ENCODE results near the gene KIF15.
"Not testable (repeated sequence)": the region's sequence is repeated elsewhere in the genome, so short reads cannot be mapped to it uniquely, and the experiment has no call there.

The KIF15 gene, protein sequence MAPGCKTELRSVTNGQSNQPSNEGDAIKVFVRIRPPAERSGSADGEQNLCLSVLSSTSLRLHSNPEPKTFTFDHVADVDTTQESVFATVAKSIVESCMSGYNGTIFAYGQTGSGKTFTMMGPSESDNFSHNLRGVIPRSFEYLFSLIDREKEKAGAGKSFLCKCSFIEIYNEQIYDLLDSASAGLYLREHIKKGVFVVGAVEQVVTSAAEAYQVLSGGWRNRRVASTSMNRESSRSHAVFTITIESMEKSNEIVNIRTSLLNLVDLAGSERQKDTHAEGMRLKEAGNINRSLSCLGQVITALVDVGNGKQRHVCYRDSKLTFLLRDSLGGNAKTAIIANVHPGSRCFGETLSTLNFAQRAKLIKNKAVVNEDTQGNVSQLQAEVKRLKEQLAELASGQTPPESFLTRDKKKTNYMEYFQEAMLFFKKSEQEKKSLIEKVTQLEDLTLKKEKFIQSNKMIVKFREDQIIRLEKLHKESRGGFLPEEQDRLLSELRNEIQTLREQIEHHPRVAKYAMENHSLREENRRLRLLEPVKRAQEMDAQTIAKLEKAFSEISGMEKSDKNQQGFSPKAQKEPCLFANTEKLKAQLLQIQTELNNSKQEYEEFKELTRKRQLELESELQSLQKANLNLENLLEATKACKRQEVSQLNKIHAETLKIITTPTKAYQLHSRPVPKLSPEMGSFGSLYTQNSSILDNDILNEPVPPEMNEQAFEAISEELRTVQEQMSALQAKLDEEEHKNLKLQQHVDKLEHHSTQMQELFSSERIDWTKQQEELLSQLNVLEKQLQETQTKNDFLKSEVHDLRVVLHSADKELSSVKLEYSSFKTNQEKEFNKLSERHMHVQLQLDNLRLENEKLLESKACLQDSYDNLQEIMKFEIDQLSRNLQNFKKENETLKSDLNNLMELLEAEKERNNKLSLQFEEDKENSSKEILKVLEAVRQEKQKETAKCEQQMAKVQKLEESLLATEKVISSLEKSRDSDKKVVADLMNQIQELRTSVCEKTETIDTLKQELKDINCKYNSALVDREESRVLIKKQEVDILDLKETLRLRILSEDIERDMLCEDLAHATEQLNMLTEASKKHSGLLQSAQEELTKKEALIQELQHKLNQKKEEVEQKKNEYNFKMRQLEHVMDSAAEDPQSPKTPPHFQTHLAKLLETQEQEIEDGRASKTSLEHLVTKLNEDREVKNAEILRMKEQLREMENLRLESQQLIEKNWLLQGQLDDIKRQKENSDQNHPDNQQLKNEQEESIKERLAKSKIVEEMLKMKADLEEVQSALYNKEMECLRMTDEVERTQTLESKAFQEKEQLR (N-terminal part only)

DNA sequence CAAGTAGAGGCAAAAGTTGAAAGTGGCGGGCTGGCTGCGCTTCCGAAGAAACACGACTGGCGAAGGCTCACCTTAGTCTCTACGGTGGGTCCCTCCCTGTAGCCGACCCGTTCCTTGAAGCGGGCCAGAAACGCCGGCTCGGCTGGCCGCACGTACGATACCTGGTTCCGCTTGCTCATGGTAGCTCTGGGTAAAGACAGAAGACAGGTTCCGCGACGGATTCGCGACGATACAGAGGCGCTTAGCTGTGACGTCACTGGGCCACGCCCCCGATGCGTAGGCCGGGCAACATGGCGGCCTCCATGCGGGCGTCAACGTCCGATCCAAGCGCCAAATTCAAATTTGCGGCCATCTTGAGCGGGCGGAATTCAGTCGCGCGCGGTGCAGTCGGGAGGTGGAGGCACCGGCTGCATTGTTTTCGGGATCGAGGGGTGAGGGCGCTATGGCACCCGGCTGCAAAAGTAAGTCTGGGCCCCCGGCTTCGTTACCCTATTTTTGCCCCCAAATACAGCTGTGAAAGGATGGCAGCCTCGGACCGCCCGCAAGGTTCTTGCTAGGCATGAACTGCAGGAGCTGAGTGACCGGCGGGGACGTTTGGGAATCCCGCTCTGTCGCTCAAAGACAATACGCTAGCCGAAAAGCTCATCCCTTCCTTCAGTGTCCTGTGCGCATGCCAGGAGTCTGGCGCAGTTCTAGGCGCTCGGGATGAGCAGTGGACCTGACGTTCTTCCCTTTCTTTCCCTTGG lies at the start of gene KIF15, which contains the start of gene KIAA1143:
Gene KIF15 (plus strand): TSS at position 371 of the 746 bp plus-strand sequence. CDS start 72 bp downstream, at position 443.
Gene KIAA1143 (minus strand): TSS at position 196 of the 746 bp plus-strand sequence. CDS start 17 bp downstream, at position 179.
- peak; percentile 99 for DNase-seq

DNA sequence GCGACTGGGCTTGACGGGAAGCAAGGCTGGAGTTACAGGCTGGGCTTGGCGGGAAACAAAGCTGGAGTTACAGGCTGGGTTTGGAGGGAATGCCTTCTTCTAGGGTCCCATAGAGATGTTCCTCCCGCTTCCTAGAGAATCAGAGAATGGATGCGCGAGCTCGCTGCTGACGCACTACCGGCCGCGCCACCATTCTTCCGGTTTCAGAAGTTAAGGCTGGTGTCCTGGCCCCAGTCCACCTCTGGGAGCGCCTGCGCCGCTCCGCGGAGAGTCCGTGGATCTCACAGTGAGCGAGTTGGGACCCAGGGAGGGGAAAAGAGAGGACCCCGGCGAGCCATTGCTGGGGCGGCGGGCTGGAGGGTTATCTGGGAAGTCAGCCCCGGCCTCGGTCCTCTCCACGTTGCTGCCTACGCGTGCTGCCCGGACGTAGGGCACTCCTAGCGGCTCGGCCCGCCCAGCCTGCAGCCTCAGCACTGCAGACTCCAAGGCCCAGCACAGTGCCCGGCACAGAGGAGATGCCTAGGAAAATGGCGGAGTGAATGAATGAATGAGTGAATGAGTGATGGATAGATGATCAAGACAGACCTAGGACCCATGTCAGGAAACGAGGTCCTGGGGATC lies 49.0 kb upstream of the KIF15 start, which contains the start of gene ZNF502:
Gene ZNF502 (plus strand): TSS at position 206 of the 621 bp plus-strand sequence. CDS start 7,602 bp downstream, outside the sequence.
- DNase-seq = peak; percentile 54

DNA sequence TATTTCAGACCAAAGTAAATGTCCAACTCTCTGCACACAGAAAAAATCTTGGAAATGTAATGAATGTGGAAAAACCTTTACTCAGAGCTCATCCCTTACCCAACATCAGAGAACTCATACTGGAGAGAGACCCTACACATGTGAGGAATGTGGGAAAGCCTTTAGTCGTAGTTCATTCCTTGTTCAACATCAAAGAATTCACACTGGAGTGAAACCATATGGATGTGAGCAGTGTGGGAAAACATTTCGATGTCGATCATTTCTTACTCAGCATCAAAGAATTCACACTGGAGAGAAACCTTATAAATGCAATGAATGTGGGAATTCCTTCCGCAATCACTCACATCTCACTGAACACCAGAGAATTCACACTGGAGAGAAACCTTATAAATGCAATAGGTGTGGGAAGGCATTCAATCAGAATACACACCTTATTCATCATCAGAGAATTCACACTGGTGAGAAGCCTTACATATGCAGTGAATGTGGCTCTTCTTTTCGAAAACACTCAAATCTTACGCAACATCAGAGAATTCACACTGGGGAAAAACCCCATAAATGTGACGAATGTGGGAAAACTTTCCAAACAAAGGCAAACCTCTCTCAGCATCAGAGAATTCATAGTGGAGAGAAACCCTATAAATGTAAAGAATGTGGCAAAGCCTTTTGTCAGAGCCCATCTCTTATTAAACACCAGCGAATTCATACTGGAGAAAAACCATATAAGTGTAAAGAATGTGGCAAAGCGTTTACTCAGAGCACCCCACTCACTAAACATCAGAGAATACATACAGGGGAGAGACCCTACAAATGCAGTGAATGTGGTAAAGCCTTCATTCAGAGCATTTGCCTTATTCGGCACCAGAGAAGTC lies 40.1 kb upstream of the KIF15 start:
- no peak for DNase-seq

DNA sequence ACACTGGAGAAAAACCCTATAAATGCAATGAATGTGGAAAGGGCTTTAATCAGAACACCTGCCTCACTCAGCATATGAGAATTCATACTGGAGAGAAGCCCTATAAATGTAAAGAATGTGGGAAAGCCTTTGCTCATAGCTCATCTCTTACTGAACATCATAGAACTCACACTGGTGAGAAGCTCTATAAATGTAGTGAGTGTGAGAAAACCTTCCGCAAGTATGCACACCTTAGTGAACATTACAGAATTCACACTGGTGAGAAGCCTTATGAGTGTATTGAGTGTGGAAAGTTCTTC lies 39.5 kb upstream of the KIF15 start:
- no peak for DNase-seq

DNA sequence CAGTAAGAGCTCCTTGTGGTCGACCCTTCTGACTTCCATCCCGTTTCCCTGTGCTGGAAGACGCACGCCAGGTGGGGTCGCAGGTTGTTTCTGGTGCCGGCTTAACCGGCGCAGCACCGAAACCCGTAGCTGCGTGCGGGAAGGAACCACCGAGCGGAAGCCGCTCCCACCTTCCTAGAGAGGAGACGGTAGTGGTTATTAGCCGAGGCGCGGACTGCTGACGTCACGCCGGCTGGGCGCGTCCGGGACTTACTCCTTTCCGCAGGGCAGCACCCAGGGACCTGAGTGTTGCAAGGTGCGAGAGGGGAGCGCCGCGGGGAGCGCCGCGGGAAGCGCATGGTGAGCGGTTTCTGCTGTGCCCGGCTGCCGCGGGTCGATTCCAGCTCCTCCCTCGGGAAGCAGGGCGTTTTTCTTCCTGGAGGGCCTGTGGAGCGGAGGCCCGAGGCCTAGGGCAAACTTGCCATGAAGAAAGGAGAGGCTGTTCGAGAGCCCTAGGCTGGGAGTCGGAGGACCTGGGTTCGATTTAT lies 32.1 kb upstream of the KIF15 start, which contains the start of gene ZNF501:
Gene ZNF501 (plus strand): TSS at position 252 of the 527 bp plus-strand sequence. CDS start 4,787 bp downstream, outside the sequence.
- peak; percentile 82 for DNase-seq

DNA sequence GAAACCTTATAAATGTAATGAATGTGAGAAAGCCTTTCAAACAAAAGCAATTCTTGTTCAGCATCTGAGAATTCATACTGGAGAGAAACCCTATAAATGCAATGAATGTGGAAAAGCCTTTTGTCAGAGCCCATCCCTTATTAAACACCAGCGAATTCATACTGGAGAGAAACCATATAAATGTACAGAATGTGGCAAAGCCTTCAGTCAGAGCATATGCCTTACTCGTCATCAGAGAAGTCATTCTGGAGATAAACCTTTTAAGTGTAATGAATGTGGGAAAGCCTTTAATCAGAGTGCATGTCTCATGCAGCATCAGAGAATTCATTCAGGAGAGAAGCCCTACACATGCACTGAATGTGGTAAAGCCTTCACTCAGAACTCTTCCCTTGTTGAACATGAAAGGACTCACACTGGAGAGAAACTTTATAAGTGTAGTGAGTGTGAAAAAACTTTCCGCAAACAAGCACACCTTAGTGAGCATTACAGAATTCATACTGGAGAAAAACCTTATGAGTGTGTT lies 26.9 kb upstream of the KIF15 start:
- no peak for DNase-seq

DNA sequence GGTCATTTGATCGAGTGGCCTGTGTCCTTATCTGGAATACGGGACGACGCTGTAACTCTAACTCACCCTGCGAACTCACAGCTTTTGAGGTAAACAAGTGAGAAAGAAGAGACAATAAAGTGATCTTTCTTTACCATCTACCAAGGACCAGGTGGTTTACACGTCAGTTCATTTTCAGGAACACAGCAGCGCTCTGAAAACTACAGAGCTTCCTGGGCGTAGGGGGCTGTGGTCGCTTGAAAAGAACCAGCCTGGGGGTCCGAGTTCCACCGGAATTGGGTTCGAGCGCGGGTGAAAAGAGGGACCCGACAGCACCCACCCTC lies 532 bp upstream of the KIF15 start:
- no peak for DNase-seq

DNA sequence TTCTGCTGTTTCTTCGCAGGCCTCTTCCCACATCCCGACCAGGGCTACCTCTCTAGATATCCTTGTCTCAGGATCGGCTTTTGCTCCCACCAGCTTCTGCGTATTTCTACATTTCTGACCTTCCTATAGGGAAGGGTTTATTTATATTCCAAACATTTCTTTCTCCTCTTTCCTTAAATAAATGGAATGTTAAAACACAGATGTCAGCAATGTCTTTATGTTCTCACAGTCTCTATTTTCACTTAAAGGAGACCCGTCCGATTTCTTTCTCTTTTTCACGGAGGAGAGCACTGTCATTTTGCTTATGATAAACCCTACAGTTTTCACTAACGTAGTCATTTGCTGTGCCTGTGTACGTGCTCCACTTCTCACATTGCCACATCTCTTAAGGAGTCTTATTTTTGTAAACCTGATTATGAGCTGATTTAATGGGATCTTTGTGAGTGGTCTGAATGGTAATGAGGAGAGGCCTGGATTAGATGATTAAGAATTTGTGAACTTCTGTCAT lies 630 bp downstream of the KIF15 start:
- no peak for DNase-seq

DNA sequence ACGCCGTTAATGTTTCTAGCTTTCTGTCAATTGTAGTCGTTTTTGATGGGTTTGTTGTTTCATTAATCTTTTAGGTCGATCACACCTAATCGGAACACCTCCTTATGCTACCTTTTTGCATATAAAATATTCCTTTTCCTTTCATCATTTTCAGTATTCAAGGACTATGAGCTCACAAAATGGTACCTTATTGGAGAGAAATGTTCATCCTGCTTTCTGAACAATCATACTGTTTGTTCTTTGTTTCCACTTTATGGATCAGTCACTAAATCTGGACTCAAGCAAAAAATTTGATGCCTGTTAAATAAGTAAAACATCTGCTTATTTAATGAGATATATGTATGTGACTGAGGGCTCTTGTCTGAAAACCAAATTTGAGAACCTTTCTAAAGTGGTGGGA lies 1.1 kb downstream of the KIF15 start:
- no peak for DNase-seq

DNA sequence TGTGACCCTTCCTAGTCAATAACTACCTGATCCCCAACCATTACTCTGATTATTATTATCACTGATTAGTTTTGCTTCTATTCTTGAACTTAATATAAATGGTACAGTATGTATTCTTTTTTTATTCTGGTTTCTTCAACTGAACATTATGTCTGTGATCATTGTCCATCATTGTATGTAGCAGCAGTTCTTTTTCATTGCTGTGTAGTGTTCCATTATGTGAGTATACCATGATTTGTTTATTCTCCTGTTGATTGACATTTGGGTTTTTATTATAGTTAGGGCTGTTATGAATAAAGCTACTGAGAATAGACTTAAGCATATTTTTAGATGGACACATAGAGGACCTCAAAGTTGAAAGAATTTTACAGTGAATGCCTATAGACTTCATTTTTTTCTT lies 2.7 kb downstream of the KIF15 start:
- DNase-seq = no peak

DNA sequence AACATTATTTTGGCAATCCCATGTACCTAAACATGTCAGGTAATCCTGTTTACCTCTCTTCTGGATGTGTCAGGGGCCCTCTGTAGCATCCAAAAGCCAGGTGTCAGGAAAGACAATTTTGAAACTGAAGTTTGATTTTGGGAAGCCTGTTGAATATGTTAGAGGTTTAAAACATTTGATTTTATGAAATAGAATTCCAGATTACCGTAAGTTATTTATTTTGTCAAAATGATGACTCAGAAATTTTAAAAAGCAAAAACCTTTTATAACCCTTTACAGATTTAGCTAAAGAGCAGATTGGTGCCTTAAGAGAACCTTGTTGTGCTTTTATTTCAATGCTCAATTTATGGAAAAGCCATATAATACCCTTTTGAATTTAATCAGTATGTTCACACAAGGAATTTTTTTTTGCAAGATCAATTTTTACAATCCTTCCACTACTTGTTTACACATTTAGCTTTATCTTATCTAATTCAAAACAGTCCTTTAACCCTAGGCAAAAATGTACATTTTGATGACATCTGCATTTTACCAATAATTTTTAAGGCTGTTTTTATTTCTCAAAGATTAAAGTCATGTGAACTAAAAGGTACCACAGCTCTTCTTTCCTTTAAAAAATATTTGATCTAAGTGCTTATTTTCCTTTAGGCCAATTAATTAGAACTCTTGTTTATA lies 10.0 kb downstream of the KIF15 start:
- no peak for DNase-seq

DNA sequence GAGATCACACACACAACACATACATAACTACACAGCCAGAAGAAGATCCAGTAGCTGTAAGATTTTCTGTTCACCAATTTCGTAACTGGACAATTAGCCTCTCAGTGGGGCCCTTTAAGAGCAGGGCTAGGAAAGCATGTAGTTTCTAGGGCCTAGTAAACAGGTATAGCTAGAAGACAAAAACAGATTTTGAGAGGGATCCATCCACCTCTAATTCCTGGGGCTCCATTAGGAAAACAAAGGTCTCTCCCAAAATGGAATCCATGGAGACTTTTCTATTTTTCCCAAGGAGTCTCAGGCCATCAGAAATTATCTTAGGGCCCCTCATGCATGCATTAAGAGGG lies 10.5 kb downstream of the KIF15 start:
- DNase-seq = no peak

DNA sequence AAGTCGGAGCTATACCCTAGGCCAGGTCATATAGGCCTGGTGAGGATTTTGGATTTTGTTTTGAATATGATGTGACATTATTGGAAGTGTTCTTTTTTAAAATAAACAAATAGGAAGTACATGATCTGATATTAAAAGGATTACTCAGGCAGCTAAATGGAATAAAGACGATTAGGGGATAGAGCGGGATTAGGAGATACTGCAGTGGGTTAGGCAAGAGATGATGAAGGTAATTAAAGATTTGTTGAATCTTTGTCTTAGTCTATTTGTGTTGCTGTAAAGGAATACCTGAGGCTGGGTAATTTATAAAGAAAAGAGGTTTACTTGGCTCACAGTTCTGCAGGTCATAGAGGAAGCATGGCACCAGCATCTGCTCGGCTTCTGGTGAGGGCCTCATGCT lies 21.3 kb downstream of the KIF15 start:
- DNase-seq = no peak

DNA sequence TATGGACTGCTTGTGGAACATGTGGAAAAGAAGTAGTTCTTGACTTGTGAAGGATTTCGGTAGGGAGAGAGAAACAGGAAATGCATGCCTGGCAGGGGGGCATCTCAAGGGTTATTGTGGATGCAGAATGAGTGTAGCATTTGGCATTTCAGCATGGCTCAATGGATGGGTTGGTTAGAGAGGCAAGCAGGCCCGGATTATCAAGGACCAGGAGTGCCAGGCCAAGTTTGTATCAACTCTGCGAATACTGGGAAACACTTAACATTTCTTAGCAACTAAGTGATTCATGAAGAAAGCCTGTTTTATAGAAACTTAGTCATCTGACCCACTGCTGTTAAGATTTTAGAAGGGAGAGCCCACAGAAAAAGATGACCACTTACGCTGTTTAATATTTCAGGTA lies 33.6 kb downstream of the KIF15 start:
- DNase-seq = no peak

DNA sequence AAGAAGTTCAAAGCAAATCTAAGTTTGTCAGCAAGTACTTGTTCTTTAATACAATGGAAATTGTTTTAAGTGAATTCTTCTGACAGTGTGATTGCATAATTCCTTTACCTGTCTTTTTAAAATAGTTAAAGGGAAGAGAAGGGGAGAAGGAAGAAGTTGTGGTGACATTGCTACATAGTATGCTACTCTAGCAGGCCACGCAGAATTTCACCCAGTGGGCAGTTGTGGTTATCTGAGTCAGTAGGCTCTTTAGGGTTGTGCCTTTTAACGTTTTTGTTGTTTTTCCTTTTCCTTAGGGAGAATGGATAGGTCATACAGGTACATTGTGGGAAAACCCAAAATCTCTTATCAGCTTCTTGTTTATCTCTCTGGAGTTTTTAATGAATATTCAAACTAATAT lies 40.4 kb downstream of the KIF15 start:
- no peak for DNase-seq

DNA sequence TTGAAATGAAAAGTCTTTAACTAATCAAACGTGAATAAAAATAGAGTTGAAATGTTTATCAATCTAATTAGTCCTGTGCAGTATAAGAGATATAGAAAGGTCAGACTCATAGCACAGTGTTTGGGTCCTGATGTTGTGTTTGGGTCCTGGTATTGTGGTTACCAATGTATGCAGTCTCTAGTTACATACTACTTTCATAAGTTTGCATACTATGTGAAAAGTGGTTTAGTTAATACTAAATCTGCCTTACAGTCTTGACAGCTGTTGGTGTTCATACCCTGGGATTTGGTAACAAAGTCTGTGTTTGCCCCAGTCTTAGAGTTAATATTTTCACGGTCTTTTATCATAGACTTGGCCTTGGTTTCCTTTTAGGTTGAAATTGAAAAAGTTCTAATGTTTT lies 41.7 kb downstream of the KIF15 start:
- DNase-seq = no peak

DNA sequence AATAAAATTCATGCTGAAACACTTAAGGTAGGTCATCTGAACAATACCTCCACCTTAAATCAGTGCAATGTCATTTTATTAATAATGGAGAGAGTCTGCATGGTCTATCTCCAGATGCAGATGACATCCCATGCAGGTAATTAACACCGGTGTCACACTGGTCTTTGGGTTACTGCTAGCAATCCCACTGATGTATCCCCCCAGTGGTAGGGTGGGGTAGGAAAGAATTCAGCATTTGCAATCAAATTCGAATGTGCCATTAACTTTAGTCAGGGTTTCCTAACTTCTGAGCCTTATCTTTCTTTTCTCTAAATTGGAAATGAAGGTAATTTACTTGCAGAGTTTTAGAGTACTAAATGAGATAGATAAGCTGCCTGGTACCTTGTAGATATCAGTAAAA lies 44.4 kb downstream of the KIF15 start:
- DNase-seq = no peak

DNA sequence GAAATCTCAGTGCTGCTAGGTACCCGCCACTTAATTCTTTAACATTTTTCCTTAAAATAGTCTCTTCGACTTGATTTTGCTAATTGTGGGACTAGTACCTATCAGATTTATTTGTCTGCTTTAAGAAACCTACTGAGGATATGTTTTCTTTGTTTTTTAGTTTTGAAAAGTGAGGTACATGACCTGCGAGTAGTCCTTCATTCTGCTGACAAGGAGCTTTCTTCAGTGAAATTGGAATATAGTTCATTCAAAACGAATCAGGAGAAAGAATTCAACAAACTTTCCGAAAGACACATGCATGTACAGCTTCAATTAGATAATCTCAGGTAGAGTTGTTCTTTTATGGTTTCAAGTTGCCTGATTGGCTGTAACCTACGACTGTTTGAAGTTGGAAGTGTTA lies 53.2 kb downstream of the KIF15 start:
- DNase-seq = no peak

DNA sequence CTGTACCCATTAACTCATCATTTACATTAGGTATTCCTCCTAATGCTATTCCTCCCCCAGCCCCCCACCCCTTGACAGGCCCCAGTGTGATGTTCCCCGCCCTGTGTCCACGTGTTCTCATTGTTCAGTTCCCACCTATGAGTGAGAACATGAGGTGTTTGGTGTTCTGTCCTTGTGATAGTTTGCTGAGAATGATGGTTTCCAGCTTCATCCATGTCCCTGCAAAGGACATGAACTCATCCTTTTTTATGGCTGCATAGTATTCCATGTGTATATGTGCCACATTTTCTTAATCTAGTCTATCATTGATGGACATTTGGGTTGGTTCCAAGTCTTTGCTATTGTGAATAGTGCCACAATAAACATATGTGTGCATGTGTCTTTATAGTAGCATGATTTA lies 54.7 kb downstream of the KIF15 start:
- not testable (repeated sequence) for DNase-seq
